PC-3 (cell line): ENCODE data around the gene TMEM208. TPM values are rescaled to one million over a fixed set of nuclear protein-coding genes. Genes with fewer than 3 reads are reported as not detected.

Source experiments
- ATAC-seq: fragments of 200-7000 bp; cut with Tn5 transposase; 2 replicates; pipeline ENCODE4 v1.9.1; 2020; ENCODE audit warnings: mild to moderate bottlenecking, moderate library complexity
- BruUV-seq: library from RNA; stranded (reverse); fragments of 400-500 nt; replicated peaks from 2 replicates; lab custom pipeline; 2021; lab: Mats Ljungman, UMichigan
- CTCF ChIA-PET: fragments of 300-600 bp; sonication (Branson Sonifier 250); formaldehyde crosslinking; loops from one replicate; lab custom pipeline; 2022; ENCODE audit warnings: antibody characterized with exemption; lab: Charles Lee
- POLR2A ChIA-PET: fragments of 300-600 bp; sonication (Branson Sonifier 250); formaldehyde crosslinking; loops from one replicate; lab custom pipeline; 2022; ENCODE audit warnings: antibody characterized with exemption; ENCODE audit not compliant: unreplicated experiment; lab: Charles Lee
- DNase-seq: peaks from one replicate; pipeline ENCODE4 v3.0.0-alpha.2; 2015
- H2AFZ ChIP-seq: fragments of 300-600 bp; sonication (generic); 2 replicates; pipeline ENCODE4 v1.6.0; 2016; ENCODE audit warnings: antibody characterized with exemption, low read length
- H3F3A ChIP-seq: fragments of 300-600 bp; sonication (generic); one replicate; pipeline ENCODE4 v1.6.0; 2017; ENCODE audit warnings: antibody characterized with exemption, low read length, control low read depth, mild to moderate bottlenecking; ENCODE audit not compliant: unreplicated experiment
- H3K27ac ChIP-seq: fragments of 300-600 bp; sonication (generic); 2 replicates; pipeline ENCODE4 v1.5.1; 2016; ENCODE audit warnings: mild to moderate bottlenecking, low read length
- H3K27me3 ChIP-seq: fragments of 300-600 bp; sonication (generic); 2 replicates; pipeline ENCODE4 v1.6.1; 2016; ENCODE audit warnings: low read length, mixed read lengths
- H3K36me3 ChIP-seq: fragments of 300-600 bp; sonication (generic); 2 replicates; pipeline ENCODE4 v1.6.1; 2016; ENCODE audit warnings: low read depth, mixed run types, low read length, mixed read lengths
- H3K4me1 ChIP-seq: fragments of 300-600 bp; sonication (generic); 2 replicates; pipeline ENCODE4 v1.5.1; 2016; ENCODE audit warnings: low read length; ENCODE audit not compliant: insufficient read depth
- H3K4me2 ChIP-seq: fragments of 300-600 bp; sonication (generic); 2 replicates; pipeline ENCODE4 v1.6.0; 2016; ENCODE audit warnings: low read length
- H3K4me3 ChIP-seq: fragments of 300-600 bp; sonication (generic); 2 replicates; pipeline ENCODE4 v1.5.1; 2016; ENCODE audit warnings: mild to moderate bottlenecking, low read length, mixed read lengths
- H3K79me2 ChIP-seq: fragments of 300-600 bp; sonication (generic); 2 replicates; pipeline ENCODE4 v1.6.1; 2017; ENCODE audit warnings: low read length, mixed read lengths
- H3K9ac ChIP-seq: fragments of 300-600 bp; sonication (generic); 2 replicates; pipeline ENCODE4 v1.6.0; 2016; ENCODE audit warnings: mild to moderate bottlenecking, low read length
- H3K9me2 ChIP-seq: fragments of 300-600 bp; sonication (generic); replicated peaks from 2 replicates; pipeline ENCODE4 v1.6.1; 2016; ENCODE audit warnings: mixed run types, low read length, mixed read lengths
- H3K9me3 ChIP-seq: fragments of 300-600 bp; sonication (generic); 2 replicates; pipeline ENCODE4 v1.6.1; 2016; ENCODE audit warnings: low read length, mixed read lengths
- H4K20me1 ChIP-seq: fragments of 300-600 bp; sonication (generic); 2 replicates; pipeline ENCODE4 v1.6.1; 2016; ENCODE audit warnings: low read length, mixed read lengths
- CTCF ChIP-seq: fragments of 300-600 bp; sonication (generic); conservative IDR thresholded peaks from 2 replicates; pipeline ENCODE4 v1.5.1; 2017; ENCODE audit warnings: antibody characterized with exemption, low read depth, mild to moderate bottlenecking, low read length
- EZH2 ChIP-seq: fragments of 300-600 bp; sonication (generic); IDR thresholded peaks from one replicate; pipeline ENCODE4 v1.6.1; 2017; ENCODE audit warnings: antibody characterized with exemption, mild to moderate bottlenecking, low read length; ENCODE audit not compliant: unreplicated experiment
- EZH2phosphoT487 ChIP-seq: fragments of 300-600 bp; sonication (generic); IDR thresholded peaks from 2 replicates; pipeline ENCODE4 v1.6.1; 2018; ENCODE audit warnings: mild to moderate bottlenecking, antibody characterized with exemption, low read length, borderline replicate concordance
- intact Hi-C: fragments of 100-400 bp; cut with micrococcal nuclease; formaldehyde crosslinking; loops from 2 replicates; pipeline ENCODE4 v1.9.0; 2023
- total RNA-seq: library from RNA; depleted of rRNA; stranded (reverse); fragments of >200 nt; gene quantifications from 2 replicates; pipeline ENCODE4 v1.2.3, GENCODE V29; 2014

Gene TMEM208
- total RNA-seq, 1 experiment from 2014 or later: 35.4 TPM

- Histone ChIP-seq H3F3A (no peaks in the 10 kb centered on the region), H3K4me1 (peaks cover 28% of the 10 kb centered on the region), H3K4me2 (no peak overlapping the region), H3K27ac (no peak overlapping the region), H2AFZ (no peak overlapping the region), H4K20me1 (no peaks in the 10 kb centered on the region), H3K27me3 (no peaks in the 10 kb centered on the region), H3K36me3 (no peaks in the 10 kb centered on the region), H3K79me2 (no peaks in the 10 kb centered on the region), H3K4me3 (no peak overlapping the region), H3K9me2 (no peaks in the 10 kb centered on the region), H3K9me3 (no peaks in the 10 kb centered on the region), H3K9ac (no peak overlapping the region)
- ChIA-PET POLR2A (no interaction called here), CTCF (no interaction called here)
- intact Hi-C loops: no loop called here
- no peak for TF ChIP-seq CTCF
- TF ChIP-seq EZH2: no peak
- no peak for TF ChIP-seq EZH2phosphoT487
- ATAC-seq (no peak), DNase-seq (no peak)
- BruUV-seq: no TSS peak
Observed at GRCh38 chr16:67204076-67204475, 22.9 kb upstream of the TMEM208 start.

- no peak for ATAC-seq
- Histone ChIP-seq H3K27me3 (no peaks in the 10 kb centered on the region), H3K4me1 (peaks cover 28% of the 10 kb centered on the region), H3K4me2 (no peak overlapping the region), H3K9ac (no peak overlapping the region), H3K9me3 (no peaks in the 10 kb centered on the region), H3K9me2 (no peaks in the 10 kb centered on the region), H2AFZ (no peak overlapping the region), H4K20me1 (no peaks in the 10 kb centered on the region), H3K36me3 (no peaks in the 10 kb centered on the region), H3K79me2 (no peaks in the 10 kb centered on the region), H3K4me3 (no peak overlapping the region), H3K27ac (no peak overlapping the region; the same call in none of the 2 replicates), H3F3A (no peaks in the 10 kb centered on the region)
- no peak for TF ChIP-seq EZH2
- TF ChIP-seq CTCF: no peak
- no peak for DNase-seq
- POLR2A ChIA-PET: no interaction called here
- intact Hi-C loops: no loop called here
- BruUV-seq: no TSS peak
- CTCF ChIA-PET: no interaction called here
Observed at GRCh38 chr16:67206129-67206837, 20.6 kb upstream of the TMEM208 start.

- CTCF ChIA-PET: no interaction called here
- POLR2A ChIA-PET: no interaction called here
- intact Hi-C loops: no loop called here
- no peak overlapping the region for H3K9ac ChIP-seq
- H3K4me2 ChIP-seq: peak overlapping the region; percentile 30; the same call in 1 of the 2 replicates
- no peaks in the 10 kb centered on the region for H3K9me3 ChIP-seq
- no peak overlapping the region for H2AFZ ChIP-seq
- no TSS peak for BruUV-seq
- no peaks in the 10 kb centered on the region for H3K27me3 ChIP-seq
- DNase-seq (peak; percentile 47), ATAC-seq (peak; percentile 8; the same call in 1 of the 2 replicates)
- no peaks in the 10 kb centered on the region for H3K36me3 ChIP-seq
- no peak overlapping the region for H3K4me3 ChIP-seq
- peak overlapping the region; percentile 61 for H3K27ac ChIP-seq
- no peaks in the 10 kb centered on the region for H4K20me1 ChIP-seq
- H3K9me2 ChIP-seq: no peaks in the 10 kb centered on the region
- H3K4me1 ChIP-seq: peaks cover 28% of the 10 kb centered on the region
- H3K79me2 ChIP-seq: no peaks in the 10 kb centered on the region
- H3F3A ChIP-seq: no peaks in the 10 kb centered on the region
- TF ChIP-seq EZH2: no peak
- TF ChIP-seq CTCF: no peak
- no peak for TF ChIP-seq EZH2phosphoT487
Observed at GRCh38 chr16:67206838-67207248, 20.1 kb upstream of the TMEM208 start.
